PFSK-1 (cell line): ENCODE results near the gene HEPH.

Source experiments
- REST ChIP-seq, 2 experiments: IDR thresholded peaks; 2 replicates each; pipeline versions ENCODE4 v1.6.1 to v1.8.0; 2011 to 2012; ENCODE audit warnings: low read depth in 2 of 2, low read length in 2 of 2, control low read depth in 1 of 2, inconsistent platforms in 1 of 2, mild to moderate bottlenecking in 1 of 2, moderate library complexity in 1 of 2; ENCODE audit not compliant: insufficient read depth in 1 of 2
- TAF1 ChIP-seq: IDR thresholded peaks from 2 replicates; pipeline ENCODE4 v1.6.1; 2012; ENCODE audit warnings: low read length, control low read depth, borderline replicate concordance; ENCODE audit not compliant: insufficient read depth

GRCh38 chrX:66144258-66144657 lies 19.8 kb upstream of the HEPH start:
- no peak for TF ChIP-seq TAF1
- no peak for TF ChIP-seq REST (IDR thresholded peaks at IDR 0.05; ENCODE audit: insufficient read depth in 1 of 2, low read depth in 2 of 2, low read length in 2 of 2)
